ENCODE data around the gene PTGDR2. TPM values are rescaled to one million over a fixed set of nuclear protein-coding genes. Genes with fewer than 3 reads are reported as not detected.

PTGDR2 gene
- total and polyA plus RNA-seq, 9 of the 15 experiments (the other 6 are each of a cell fraction or from before 2014, with no cell fraction given): 0.51 to 2.6 (median 1.6) TPM

GRCh38 chr11:60841797-60842667 lies 13.7 kb downstream of the PTGDR2 start, which contains the start of gene CCDC86 (continued):
- TF ChIP-seq ELF2 (CRISPR knock-in tag; IDR thresholded peaks at IDR 0.05): peak; percentile 77
- TF ChIP-seq NFRKB (IDR thresholded peaks at IDR 0.05; ENCODE audit: low read depth): peak; percentile 68; the same call in 1 of the 2 replicates
- no peak; the same call in 1 of the 2 replicates for TF ChIP-seq THAP12 (CRISPR knock-in tag; IDR thresholded peaks at IDR 0.05)
- no peak for TF ChIP-seq E2F5 (CRISPR knock-in tag; IDR thresholded peaks at IDR 0.05)
- 0 out of 2 replicates have a peak, but pooled peaks have one; percentile 27 for TF ChIP-seq PTBP1 (IDR thresholded peaks at IDR 0.05; ENCODE audit: low read depth, low read length)
- peak; percentile 83 for TF ChIP-seq GMEB1 (CRISPR knock-in tag; IDR thresholded peaks at IDR 0.05)
- TF ChIP-seq ZFPM2 (CRISPR knock-in tag; IDR thresholded peaks at IDR 0.05): no peak
- peak; percentile 58 for TF ChIP-seq POLR2B (IDR thresholded peaks at IDR 0.05; ENCODE audit: low read depth, partially characterized antibody)
- TF ChIP-seq HNRNPLL (IDR thresholded peaks at IDR 0.05; ENCODE audit: low read depth, low read length, poor library complexity, severe bottlenecking): no peak
- 0 out of 2 replicates have a peak, but pooled peaks have one; percentile 16 for TF ChIP-seq ARID1B (IDR thresholded peaks at IDR 0.05)
- TF ChIP-seq CREM (IDR thresholded peaks at IDR 0.05; ENCODE audit: low read depth): peak; percentile 100
- peak; percentile 75 for TF ChIP-seq POLR2G (IDR thresholded peaks at IDR 0.05; ENCODE audit: low read depth, low read length)
- TF ChIP-seq PPARD (CRISPR knock-in tag; IDR thresholded peaks at IDR 0.05): no peak

Data from K562 (cell line).